Stimulated activated CD4-positive, alpha-beta T cell treated with anti-CD3 and anti-CD28 coated beads, Interleukin-2, amount 100 ng/mL, for 24 hours (primary cell): ENCODE data around the gene SNX15.
"Not testable (repeated sequence)": the region's sequence is repeated elsewhere in the genome, so short reads cannot be mapped to it uniquely, and the experiment has no call there.

Experiments used
- DNase-seq, 2 donors: peaks; one replicate each; pipeline ENCODE4 v3.0.0-alpha.2; 2020

The SNX15 gene

GRCh38 chr11:65027213-65028067 is at the start of gene SNX15:
Gene SNX15 (plus strand): TSS chr11:65027439. CDS start chr11:65027538, 99 bp downstream.
- DNase-seq = peak; percentile 86 to 93

- not testable (repeated sequence) for DNase-seq
Measured at GRCh38 chr11:64983339-64983738, 43.9 kb upstream of the SNX15 start.

- no peak for DNase-seq
Measured at GRCh38 chr11:64987998-64988854, 39.0 kb upstream of the SNX15 start.

GRCh38 chr11:64989416-64989815 is 37.8 kb upstream of the SNX15 start:
- DNase-seq = no peak

- no peak for DNase-seq
Measured at GRCh38 chr11:64990222-64990923, 36.9 kb upstream of the SNX15 start.

- no peak for DNase-seq
Measured at GRCh38 chr11:64994318-64994717, 32.9 kb upstream of the SNX15 start.

- DNase-seq = no peak
Measured at GRCh38 chr11:64996327-64996709, 30.9 kb upstream of the SNX15 start.

GRCh38 chr11:64996710-64997380 is 30.4 kb upstream of the SNX15 start, which contains the start of gene BATF2:
Gene BATF2 (minus strand): TSS chr11:64996971. CDS start chr11:64996914, 57 bp downstream.
- no peak for DNase-seq

- DNase-seq = no peak
Measured at GRCh38 chr11:64998141-64998540, 29.1 kb upstream of the SNX15 start.

- no peak for DNase-seq
Measured at GRCh38 chr11:64998690-64999431, 28.4 kb upstream of the SNX15 start.

GRCh38 chr11:64999478-64999877 is 27.8 kb upstream of the SNX15 start:
- no peak for DNase-seq

- DNase-seq = no peak
Measured at GRCh38 chr11:65002706-65003105, 24.5 kb upstream of the SNX15 start.

GRCh38 chr11:65003282-65003681 is 24.0 kb upstream of the SNX15 start:
- no peak for DNase-seq

GRCh38 chr11:65003968-65004367 is 23.3 kb upstream of the SNX15 start:
- not testable (repeated sequence) for DNase-seq

- no peak for DNase-seq
Measured at GRCh38 chr11:65008016-65008415, 19.2 kb upstream of the SNX15 start.

- no peak for DNase-seq
Measured at GRCh38 chr11:65008873-65009272, 18.4 kb upstream of the SNX15 start.

- peak; percentile 92 for DNase-seq
Measured at GRCh38 chr11:65013130-65013887, 13.9 kb upstream of the SNX15 start.

- peak; percentile 86 to 89 for DNase-seq
Measured at GRCh38 chr11:65013888-65014725, 13.1 kb upstream of the SNX15 start, which contains the start of gene ARL2. Gene ARL2 (plus strand): TSS chr11:65014160. CDS start chr11:65014208, 48 bp downstream.

- no peak for DNase-seq
Measured at GRCh38 chr11:65014726-65015227, 12.5 kb upstream of the SNX15 start.

- no peak for DNase-seq
Measured at GRCh38 chr11:65016705-65017104, 10.5 kb upstream of the SNX15 start.
